ENCODE measurements around the gene SPINK8.
"Not testable (repeated sequence)": the region's sequence is repeated elsewhere in the genome, so short reads cannot be mapped to it uniquely, and the experiment has no call there.

SPINK8 gene

GRCh38 chr3:48333346-48334245 is at the start of gene SPINK8:
Gene SPINK8, minus strand, starts transcription at chr3:48333661. Its CDS starts 5,320 bp downstream, at chr3:48328341.
- H3K4me3 ChIP-seq (ENCODE audit: low read depth, low read length); DNase-seq (ENCODE audit: low read depth): not testable (repeated sequence)

- no peak for DNase-seq (ENCODE audit: low read depth)
Measured at GRCh38 chr3:48372862-48373435, 39.5 kb upstream of the SPINK8 start.

GRCh38 chr3:48372377-48372770 is 38.9 kb upstream of the SPINK8 start:
- TF ChIP-seq, protein P1, sequence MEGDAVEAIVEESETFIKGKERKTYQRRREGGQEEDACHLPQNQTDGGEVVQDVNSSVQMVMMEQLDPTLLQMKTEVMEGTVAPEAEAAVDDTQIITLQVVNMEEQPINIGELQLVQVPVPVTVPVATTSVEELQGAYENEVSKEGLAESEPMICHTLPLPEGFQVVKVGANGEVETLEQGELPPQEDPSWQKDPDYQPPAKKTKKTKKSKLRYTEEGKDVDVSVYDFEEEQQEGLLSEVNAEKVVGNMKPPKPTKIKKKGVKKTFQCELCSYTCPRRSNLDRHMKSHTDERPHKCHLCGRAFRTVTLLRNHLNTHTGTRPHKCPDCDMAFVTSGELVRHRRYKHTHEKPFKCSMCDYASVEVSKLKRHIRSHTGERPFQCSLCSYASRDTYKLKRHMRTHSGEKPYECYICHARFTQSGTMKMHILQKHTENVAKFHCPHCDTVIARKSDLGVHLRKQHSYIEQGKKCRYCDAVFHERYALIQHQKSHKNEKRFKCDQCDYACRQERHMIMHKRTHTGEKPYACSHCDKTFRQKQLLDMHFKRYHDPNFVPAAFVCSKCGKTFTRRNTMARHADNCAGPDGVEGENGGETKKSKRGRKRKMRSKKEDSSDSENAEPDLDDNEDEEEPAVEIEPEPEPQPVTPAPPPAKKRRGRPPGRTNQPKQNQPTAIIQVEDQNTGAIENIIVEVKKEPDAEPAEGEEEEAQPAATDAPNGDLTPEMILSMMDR (conservative IDR thresholded peaks at IDR 0.05; ENCODE audit: low read depth, low read length) = no peak
- H3K4me3 ChIP-seq (ENCODE audit: low read depth, low read length) = no peak overlapping the region
- DNase-seq (ENCODE audit: low read depth) = no peak

More at GRCh38 chr3:48372862-48373435, 39.5 kb upstream of the SPINK8 start:
- TF ChIP-seq, protein P1 (conservative IDR thresholded peaks at IDR 0.05; ENCODE audit: low read depth, low read length) = no peak
- H3K4me3 ChIP-seq (ENCODE audit: low read depth, low read length) = no peak overlapping the region

GRCh38 chr3:48371651-48372376 is 38.4 kb upstream of the SPINK8 start, which contains the start of gene FBXW12:
Gene FBXW12, plus strand, starts transcription at chr3:48372219. Its CDS starts 549 bp downstream, at chr3:48372768.
- no peak for DNase-seq (ENCODE audit: low read depth)
- TF ChIP-seq, protein P1 (conservative IDR thresholded peaks at IDR 0.05; ENCODE audit: low read depth, low read length) = no peak
- no peak within 1 kb of the TSS for H3K4me3 ChIP-seq (ENCODE audit: low read depth, low read length)

DNA sequence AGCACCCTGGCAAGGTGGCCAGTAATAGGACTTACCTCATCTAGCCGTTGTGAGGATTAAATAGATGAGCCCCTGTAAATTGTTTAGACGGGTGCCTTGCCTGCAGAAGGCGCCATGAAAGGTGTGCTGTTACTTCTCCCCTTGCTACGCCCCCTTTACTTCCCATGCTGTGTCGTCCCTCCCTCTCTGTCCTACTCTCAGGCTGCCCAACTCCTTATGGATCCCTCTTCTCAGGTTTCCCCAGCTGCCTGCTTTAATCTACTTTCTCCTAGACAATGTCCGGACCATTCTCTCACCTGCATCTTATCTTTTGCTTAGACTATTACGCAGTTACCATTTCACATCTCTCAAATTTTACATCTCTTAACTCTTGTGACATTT is 36.9 kb upstream of the SPINK8 start:
- H3K4me3 ChIP-seq (ENCODE audit: low read depth, low read length) = no peak overlapping the region
- no peak for DNase-seq (ENCODE audit: low read depth)
- TF ChIP-seq, protein P1 (conservative IDR thresholded peaks at IDR 0.05; ENCODE audit: low read depth, low read length) = no peak

GRCh38 chr3:48369693-48370332 is 36.4 kb upstream of the SPINK8 start:
- TF ChIP-seq, protein P1 (conservative IDR thresholded peaks at IDR 0.05; ENCODE audit: low read depth, low read length) = no peak
- H3K4me3 ChIP-seq (ENCODE audit: low read depth, low read length) = no peak overlapping the region
- no peak for DNase-seq (ENCODE audit: low read depth)

DNA sequence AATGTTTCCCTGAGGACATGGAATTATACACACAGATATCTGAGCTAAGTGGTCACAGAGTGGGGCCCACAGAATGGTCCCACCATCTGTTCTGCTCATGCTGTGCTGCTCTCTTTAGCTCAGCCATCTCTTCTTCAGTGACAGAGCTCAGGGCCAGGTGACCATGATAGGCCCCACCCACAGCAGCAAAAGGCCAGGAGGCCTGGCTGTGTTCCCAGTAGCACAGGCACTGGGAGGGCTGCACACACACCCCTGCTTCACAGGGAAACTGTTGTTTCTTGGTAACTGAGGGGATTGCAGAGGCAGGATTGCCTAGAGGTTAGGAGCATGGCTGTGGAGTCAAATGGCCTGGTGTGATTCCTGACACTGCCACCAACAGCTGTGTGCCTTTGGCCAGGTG is 33.7 kb upstream of the SPINK8 start:
- DNase-seq (ENCODE audit: low read depth) = peak; percentile 49
- TF ChIP-seq, protein P1 (conservative IDR thresholded peaks at IDR 0.05; ENCODE audit: low read depth, low read length) = no peak

More for the DNA sequence above, 33.7 kb upstream of the SPINK8 start:
- no peak overlapping the region for H3K4me3 ChIP-seq (ENCODE audit: low read depth, low read length)

Measured in choroid plexus epithelial cell (primary cell).